ENCODE data around the gene KRTAP4-1.

DNA sequence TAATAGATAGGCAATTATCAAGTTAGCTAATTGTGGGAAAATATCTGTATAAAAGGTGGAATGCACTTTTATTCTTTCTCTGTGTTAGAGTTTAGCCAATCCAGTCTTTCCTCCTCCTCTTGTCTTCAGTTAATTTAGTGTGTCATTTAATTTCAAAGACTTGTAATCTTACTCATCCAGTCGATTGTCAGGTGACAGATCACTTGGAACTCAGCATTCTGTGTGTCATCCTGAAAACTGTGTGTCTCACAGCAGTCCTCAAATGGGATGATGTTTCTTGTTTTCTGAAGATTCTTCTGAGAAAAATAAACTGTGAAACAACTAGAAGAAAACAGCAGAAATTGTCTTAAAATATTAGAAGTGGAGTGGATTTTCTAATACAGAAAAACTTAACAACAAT lies 290 bp upstream of the KRTAP4-1 start:
- TF ChIP-seq POLR2A (IDR thresholded peaks at IDR 0.05): no peak
- TF ChIP-seq, protein P1, sequence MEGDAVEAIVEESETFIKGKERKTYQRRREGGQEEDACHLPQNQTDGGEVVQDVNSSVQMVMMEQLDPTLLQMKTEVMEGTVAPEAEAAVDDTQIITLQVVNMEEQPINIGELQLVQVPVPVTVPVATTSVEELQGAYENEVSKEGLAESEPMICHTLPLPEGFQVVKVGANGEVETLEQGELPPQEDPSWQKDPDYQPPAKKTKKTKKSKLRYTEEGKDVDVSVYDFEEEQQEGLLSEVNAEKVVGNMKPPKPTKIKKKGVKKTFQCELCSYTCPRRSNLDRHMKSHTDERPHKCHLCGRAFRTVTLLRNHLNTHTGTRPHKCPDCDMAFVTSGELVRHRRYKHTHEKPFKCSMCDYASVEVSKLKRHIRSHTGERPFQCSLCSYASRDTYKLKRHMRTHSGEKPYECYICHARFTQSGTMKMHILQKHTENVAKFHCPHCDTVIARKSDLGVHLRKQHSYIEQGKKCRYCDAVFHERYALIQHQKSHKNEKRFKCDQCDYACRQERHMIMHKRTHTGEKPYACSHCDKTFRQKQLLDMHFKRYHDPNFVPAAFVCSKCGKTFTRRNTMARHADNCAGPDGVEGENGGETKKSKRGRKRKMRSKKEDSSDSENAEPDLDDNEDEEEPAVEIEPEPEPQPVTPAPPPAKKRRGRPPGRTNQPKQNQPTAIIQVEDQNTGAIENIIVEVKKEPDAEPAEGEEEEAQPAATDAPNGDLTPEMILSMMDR (IDR thresholded peaks at IDR 0.05): no peak

Data from heart left ventricle (tissue), 13 donors.